IMR-90 (cell line): ENCODE data around the gene PRAMEF11. TPM values are rescaled to one million over a fixed set of nuclear protein-coding genes. Genes with fewer than 3 reads are reported as not detected.

Experiments
- ATAC-seq: fragments of 200-7000 bp; cut with Tn5 transposase; 2 replicates; pipeline ENCODE4 v1.9.1; 2020; ENCODE audit warnings: low read depth, mild to moderate bottlenecking, moderate library complexity
- BruUV-seq: library from RNA; stranded (reverse); fragments of 400-500 nt; replicated peaks from 2 replicates; lab custom pipeline; 2021; lab: Mats Ljungman, UMichigan
- CTCF ChIA-PET: fragments of 300-600 bp; formaldehyde crosslinking; extraction: SDS; loops from one replicate; lab custom pipeline; 2021; ENCODE audit warnings: antibody characterized with exemption; lab: Yijun Ruan, JAX
- POLR2A ChIA-PET: fragments of 300-600 bp; sonication (Branson Sonifier 250); formaldehyde crosslinking; loops from one replicate; lab custom pipeline; 2022; ENCODE audit warnings: antibody characterized with exemption; ENCODE audit not compliant: unreplicated experiment; lab: Charles Lee
- DNase-seq: peaks from one replicate; pipeline ENCODE4 v3.0.0; 2013
- H2AFZ ChIP-seq: replicated peaks from 2 replicates; pipeline ENCODE3; 2013; ENCODE audit warnings: low read length, mild to moderate bottlenecking; ENCODE audit not compliant: poor library complexity
- H2AK5ac ChIP-seq: 2 replicates; pipeline ENCODE4 v1.6.1; 2013; ENCODE audit warnings: low read depth, low read length, inconsistent platforms
- H2AK9ac ChIP-seq: replicated peaks from 2 replicates; pipeline ENCODE3; 2013; ENCODE audit warnings: mild to moderate bottlenecking, low read depth, low read length, moderate library complexity; ENCODE audit not compliant: poor library complexity
- H2BK120ac ChIP-seq: 2 replicates; pipeline ENCODE4 v1.6.1; 2013; ENCODE audit warnings: low read depth, low read length, inconsistent platforms
- H2BK15ac ChIP-seq: 3 replicates; pipeline ENCODE4 v1.6.1; 2013; ENCODE audit warnings: low read depth, low read length, inconsistent platforms
- H2BK20ac ChIP-seq: 2 replicates; pipeline ENCODE4 v1.6.1; 2013; ENCODE audit warnings: low read depth, mild to moderate bottlenecking, inconsistent platforms, low read length, moderate library complexity
- H2BK5ac ChIP-seq: 2 replicates; pipeline ENCODE4 v1.6.1; 2013; ENCODE audit warnings: mild to moderate bottlenecking, low read depth, low read length, inconsistent platforms; ENCODE audit not compliant: poor library complexity, severe bottlenecking
- H3K14ac ChIP-seq: replicated peaks from 2 replicates; pipeline ENCODE4 v1.6.1; 2013; ENCODE audit warnings: low read depth, low read length, inconsistent platforms
- H3K18ac ChIP-seq: 2 replicates; pipeline ENCODE4 v1.6.1; 2013; ENCODE audit warnings: low read depth, low read length, control low read depth
- H3K23ac ChIP-seq: 2 replicates; pipeline ENCODE4 v1.6.1; 2013; ENCODE audit warnings: low read depth, low read length, inconsistent platforms
- H3K27ac ChIP-seq: 2 replicates; pipeline ENCODE4 v1.5.1; 2013; ENCODE audit warnings: mild to moderate bottlenecking, control low read depth, low read length; ENCODE audit not compliant: insufficient read depth
- H3K27me3 ChIP-seq: 2 replicates; pipeline ENCODE4 v1.6.1; 2013; ENCODE audit warnings: low read length; ENCODE audit not compliant: control insufficient read depth, insufficient read depth
- H3K36me3 ChIP-seq: 2 replicates; pipeline ENCODE4 v1.6.1; 2013; ENCODE audit warnings: low read length, mixed read lengths; ENCODE audit not compliant: control insufficient read depth, insufficient read depth
- H3K4ac ChIP-seq: 2 replicates; pipeline ENCODE4 v1.6.1; 2013; ENCODE audit warnings: low read depth, low read length, inconsistent platforms
- H3K4me1 ChIP-seq: 2 replicates; pipeline ENCODE4 v1.6.1; 2013; ENCODE audit warnings: low read length, mixed read lengths; ENCODE audit not compliant: control insufficient read depth, insufficient read depth
- H3K4me2 ChIP-seq: 2 replicates; pipeline ENCODE4 v1.6.1; 2013; ENCODE audit warnings: low read depth, mild to moderate bottlenecking, control low read depth, low read length, moderate library complexity
- H3K4me3 ChIP-seq: 2 replicates; pipeline ENCODE4 v1.5.1; 2013; ENCODE audit warnings: low read depth, mild to moderate bottlenecking, control low read depth, low read length, moderate library complexity; ENCODE audit not compliant: insufficient read depth
- H3K56ac ChIP-seq: 2 replicates; pipeline ENCODE4 v1.6.1; 2013; ENCODE audit warnings: low read length, inconsistent platforms; ENCODE audit not compliant: insufficient read depth; ENCODE audit errors: extremely low read depth
- H3K79me1 ChIP-seq, 2 experiments: 2 replicates each; pipeline ENCODE4 v1.6.1; 2013; ENCODE audit warnings: low read length in 2 of 2, inconsistent platforms in 1 of 2, low read depth in 1 of 2
- H3K9ac ChIP-seq: 2 replicates; pipeline ENCODE4 v1.6.1; 2013; ENCODE audit warnings: low read depth, low read length, control low read depth
- H3K9me1 ChIP-seq: 2 replicates; pipeline ENCODE4 v1.6.1; 2013; ENCODE audit warnings: low read length, inconsistent platforms; ENCODE audit not compliant: insufficient read depth
- H3K9me3 ChIP-seq: 2 replicates; pipeline ENCODE4 v1.6.1; 2013; ENCODE audit warnings: low read length; ENCODE audit not compliant: control insufficient read depth, insufficient read depth
- H4K20me1 ChIP-seq: 2 replicates; pipeline ENCODE4 v1.6.1; 2013; ENCODE audit warnings: low read length, inconsistent platforms; ENCODE audit not compliant: insufficient read depth
- H4K5ac ChIP-seq: 2 replicates; pipeline ENCODE4 v1.6.1; 2013; ENCODE audit warnings: mild to moderate bottlenecking, low read depth, low read length, control low read depth
- H4K8ac ChIP-seq, 2 experiments: 2 replicates each; pipeline ENCODE4 v1.6.1; 2013; ENCODE audit warnings: low read depth in 2 of 2, low read length in 2 of 2, control low read depth in 1 of 2, inconsistent platforms in 1 of 2
- H4K91ac ChIP-seq: 2 replicates; pipeline ENCODE4 v1.6.1; 2013; ENCODE audit warnings: low read depth, low read length, inconsistent platforms; ENCODE audit not compliant: insufficient read depth
- BHLHE40 ChIP-seq: fragments of 150-350 bp; IDR thresholded peaks from 2 replicates; pipeline ENCODE4 v1.6.1; 2016; ENCODE audit warnings: mild to moderate bottlenecking, low read depth, low read length
- CEBPB ChIP-seq: IDR thresholded peaks from 2 replicates; pipeline ENCODE4 v1.6.1; 2012; ENCODE audit warnings: low read depth, low read length, improper control_type of control experiment
- CHD1 ChIP-seq: IDR thresholded peaks from 2 replicates; pipeline ENCODE4 v1.6.1; 2012; ENCODE audit warnings: low read depth, low read length, improper control_type of control experiment
- FOS ChIP-seq: fragments of 150-350 bp; IDR thresholded peaks from 2 replicates; pipeline ENCODE4 v1.6.1; 2016; ENCODE audit warnings: low read depth, low read length
- NFE2L2 ChIP-seq: fragments of 150-350 bp; IDR thresholded peaks from 2 replicates; pipeline ENCODE4 v1.6.1; 2016; ENCODE audit warnings: low read depth, mild to moderate bottlenecking, low read length
- POLR2A ChIP-seq: IDR thresholded peaks from 2 replicates; pipeline ENCODE4 v1.6.1; 2012; ENCODE audit warnings: mild to moderate bottlenecking, low read depth, low read length
- RCOR1 ChIP-seq: IDR thresholded peaks from 2 replicates; pipeline ENCODE4 v1.6.1; 2012; ENCODE audit warnings: mild to moderate bottlenecking, low read length, improper control_type of control experiment; ENCODE audit not compliant: insufficient replicate concordance
- SMC3 ChIP-seq: fragments of 150-350 bp; IDR thresholded peaks from 2 replicates; pipeline ENCODE4 v1.6.1; 2016; ENCODE audit warnings: low read depth, mild to moderate bottlenecking, antibody characterized with exemption, low read length, moderate library complexity
- USF2 ChIP-seq: fragments of 150-350 bp; IDR thresholded peaks from 2 replicates; pipeline ENCODE4 v1.6.1; 2017; ENCODE audit warnings: mild to moderate bottlenecking, antibody characterized with exemption, low read length, low read depth
- WGBS, 2 experiments: methylation state at CpG; one replicate each; pipeline versions ENCODE4 v1.1.5 to v1.1.7; 2013; ENCODE audit warnings: missing lambda C conversion rate in 2 of 2; ENCODE audit not compliant: insufficient read length in 1 of 2; ENCODE audit errors: extremely low coverage in 2 of 2; 5-methylcytosine and 5-hydroxymethylcytosine counted together
- dilution Hi-C: fragments of 300-500 bp; cut with HindIII; formaldehyde crosslinking; loops from one replicate; pipeline ENCODE4 v1.14.3; 2018; ENCODE audit warnings: low sequenced_read_pairs; ENCODE audit not compliant: unreplicated experiment
- in situ Hi-C: fragments of 300-500 bp; cut with MboI; formaldehyde crosslinking; loops from 3 replicates; pipeline ENCODE4 v1.14.3; 2019; ENCODE audit warnings: low sequenced_read_pairs, inconsistent platforms, mixed read lengths
- intact Hi-C: fragments of 100-400 bp; cut with micrococcal nuclease; formaldehyde crosslinking; loops from 2 replicates; pipeline ENCODE4 v1.10.0; 2022
- polyA plus RNA-seq, 3 experiments: library from polyadenylated mRNA; depleted of rRNA; stranded (reverse); fragments of >200 nt; gene quantifications; 2 replicates each; pipeline ENCODE4 v1.2.3, GENCODE V29; 2012; ENCODE audit warnings: low replicate concordance in 1 of 3
- total RNA-seq: library from RNA; depleted of rRNA; stranded (reverse); fragments of >200 nt; gene quantifications from 2 replicates; pipeline ENCODE4 v1.2.3, GENCODE V29; 2012

The PRAMEF11 gene
- total and polyA plus RNA-seq, 2 of the 4 experiments (the other 2 are of a cell fraction) = not detected

GRCh38 chr1:12799730-12800129 lies 31.5 kb downstream of the PRAMEF11 start:
- Histone ChIP-seq H2AK5ac (no peak overlapping the region), H3K27ac (no peak overlapping the region), H2AK9ac (no peak overlapping the region), H4K5ac (no peak overlapping the region), H3K23ac (no peak overlapping the region), H2BK20ac (no peak overlapping the region), H3K9ac (no peak overlapping the region), H3K18ac (no peak overlapping the region), H3K4me2 (no peak overlapping the region), H2BK5ac (no peak overlapping the region), H3K27me3 (no peaks in the 10 kb centered on the region), H3K36me3 (no peaks in the 10 kb centered on the region), H3K4me1 (no peaks in the 10 kb centered on the region), H3K4ac (no peak overlapping the region), H4K8ac (no peak overlapping the region), H3K4me3 (no peak overlapping the region), H3K56ac (no peak overlapping the region), H3K79me1 (no peaks in the 10 kb centered on the region), H3K9me3 (peaks cover 15% of the 10 kb centered on the region), H3K9me1 (no peaks in the 10 kb centered on the region), H3K14ac (no peak overlapping the region), H2BK120ac (no peak overlapping the region), H2AFZ (no peak overlapping the region), H4K20me1 (no peaks in the 10 kb centered on the region), H2BK15ac (no peak overlapping the region), H4K91ac (no peak overlapping the region)
- no TSS peak for BruUV-seq
- intact Hi-C loops (no loop called here), dilution Hi-C loops (no loop called here), in situ Hi-C loops (no loop called here)
- CTCF ChIA-PET = no interaction called here
- no peak for ATAC-seq
- TF ChIP-seq USF2 (no peak), CEBPB (no peak), NFE2L2 (no peak), FOS (no peak), RCOR1 (no peak), CHD1 (no peak), SMC3 (no peak), BHLHE40 (no peak), POLR2A (no peak)
- POLR2A ChIA-PET = no interaction called here
- no CpG with 5 or more reads among the region's 2 CpGs for WGBS, 2 experiments
- no peak for DNase-seq
